ENCODE data around the gene GMPR2. TPM values are rescaled to one million over a fixed set of nuclear protein-coding genes. Genes with fewer than 3 reads are reported as not detected.
A peak's percentile ranks its signal among the peaks of the same experiment; 100 is the strongest.

Gene GMPR2
- total RNA-seq, 6 experiments from 2014 or later = 26.2 to 40.2 (median 34.2) TPM

DNA sequence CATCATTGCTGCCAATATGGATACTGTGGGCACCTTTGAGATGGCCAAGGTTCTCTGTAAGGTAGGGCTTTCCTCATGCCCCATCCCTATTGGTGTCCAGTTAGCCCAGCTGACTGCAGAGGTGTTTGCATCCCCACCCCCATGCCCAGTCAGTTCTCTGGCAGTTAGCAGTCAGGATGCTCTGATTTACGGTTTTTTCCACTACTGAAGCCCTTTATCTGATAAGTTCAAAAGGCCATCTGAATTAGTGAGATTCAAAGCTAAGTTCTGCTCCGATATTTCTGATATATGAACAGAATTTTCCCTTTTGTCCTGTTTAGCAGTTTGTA lies 773 bp downstream of the GMPR2 start:
- Histone ChIP-seq H3K36me3 (peaks cover under 1 to 30% (median 15%) of the 10 kb centered on the region in 4 donors), H3K27ac (peak overlapping the region in 1 of 3 donors; percentile 85), H3K4me1 (peaks cover 0 to 38% (median 8%) of the 10 kb centered on the region in 4 donors), H3K27me3 (no peaks in the 10 kb centered on the region), H3K9me3 (no peaks in the 10 kb centered on the region), H3K4me3 (peak overlapping the region; percentile 81 to 97 (median 95))
- ATAC-seq (no peak), DNase-seq (peak in 1 of 3 donors; percentile 44)
- 56% methylated on average over 2 of the region's 2 CpGs for WGBS (ENCODE audit: insufficient coverage, low coverage, low lambda C conversion rate, missing lambda C conversion rate)
- intact Hi-C loops (cut with DNase I) = no loop called here
- no peak for TF ChIP-seq POLR2A (IDR thresholded peaks at IDR 0.05)
- TF ChIP-seq, protein P1, sequence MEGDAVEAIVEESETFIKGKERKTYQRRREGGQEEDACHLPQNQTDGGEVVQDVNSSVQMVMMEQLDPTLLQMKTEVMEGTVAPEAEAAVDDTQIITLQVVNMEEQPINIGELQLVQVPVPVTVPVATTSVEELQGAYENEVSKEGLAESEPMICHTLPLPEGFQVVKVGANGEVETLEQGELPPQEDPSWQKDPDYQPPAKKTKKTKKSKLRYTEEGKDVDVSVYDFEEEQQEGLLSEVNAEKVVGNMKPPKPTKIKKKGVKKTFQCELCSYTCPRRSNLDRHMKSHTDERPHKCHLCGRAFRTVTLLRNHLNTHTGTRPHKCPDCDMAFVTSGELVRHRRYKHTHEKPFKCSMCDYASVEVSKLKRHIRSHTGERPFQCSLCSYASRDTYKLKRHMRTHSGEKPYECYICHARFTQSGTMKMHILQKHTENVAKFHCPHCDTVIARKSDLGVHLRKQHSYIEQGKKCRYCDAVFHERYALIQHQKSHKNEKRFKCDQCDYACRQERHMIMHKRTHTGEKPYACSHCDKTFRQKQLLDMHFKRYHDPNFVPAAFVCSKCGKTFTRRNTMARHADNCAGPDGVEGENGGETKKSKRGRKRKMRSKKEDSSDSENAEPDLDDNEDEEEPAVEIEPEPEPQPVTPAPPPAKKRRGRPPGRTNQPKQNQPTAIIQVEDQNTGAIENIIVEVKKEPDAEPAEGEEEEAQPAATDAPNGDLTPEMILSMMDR (IDR thresholded peaks at IDR 0.05) = no peak

DNA sequence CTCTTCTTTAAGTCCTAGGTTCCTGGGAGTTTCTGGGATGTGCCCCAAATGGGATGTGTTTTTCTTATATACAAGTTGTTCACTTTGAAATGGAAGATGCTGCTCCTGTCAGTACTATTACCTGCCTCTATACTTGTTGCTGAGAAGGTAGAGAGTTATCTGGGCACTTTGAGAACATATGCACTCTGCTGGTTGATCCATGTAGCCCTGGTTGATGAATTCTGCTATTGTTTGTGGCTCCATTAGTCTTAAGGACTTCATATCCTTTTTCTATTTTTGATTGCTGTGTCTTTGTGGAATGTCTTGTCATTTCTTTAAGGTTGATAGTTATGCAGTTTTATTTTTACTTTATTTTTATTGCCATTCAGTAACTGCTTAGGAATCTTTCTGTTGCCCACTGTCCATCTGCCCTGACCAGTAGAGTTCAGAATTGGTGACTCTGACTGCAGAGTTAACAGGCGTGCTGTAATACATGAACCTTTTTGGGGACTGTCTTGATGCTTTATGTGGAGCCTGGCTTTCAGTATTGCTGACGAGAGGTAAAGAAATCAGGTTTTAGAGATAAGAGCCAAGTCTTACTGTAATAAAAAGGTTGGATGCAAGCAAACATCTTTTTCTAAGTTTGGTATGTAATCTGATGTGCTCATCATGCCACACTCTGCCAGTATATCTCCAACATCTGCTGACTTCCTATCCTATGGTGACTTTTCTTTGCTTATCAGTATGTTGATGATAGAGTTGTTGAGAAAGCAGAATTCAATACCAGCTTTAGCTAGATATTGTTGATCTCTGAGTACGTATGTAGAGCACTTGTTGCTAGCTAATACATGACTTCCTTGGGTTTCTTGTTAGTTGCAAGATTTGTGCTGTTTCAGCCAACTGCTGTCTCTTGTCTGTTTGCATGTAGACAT lies 1.6 kb downstream of the GMPR2 start:
- Histone ChIP-seq H3K9me3 (no peaks in the 10 kb centered on the region), H3K27me3 (no peaks in the 10 kb centered on the region), H3K4me1 (peaks cover 0 to 29% (median 8%) of the 10 kb centered on the region in 4 donors), H3K4me3 (peak overlapping the region in 1 of 3 donors; percentile 81), H3K27ac (no peak overlapping the region), H3K36me3 (peaks cover 1 to 39% (median 15%) of the 10 kb centered on the region in 4 donors)
- ATAC-seq (no peak), DNase-seq (no peak)
- TF ChIP-seq, protein P1 (IDR thresholded peaks at IDR 0.05) = no peak
- TF ChIP-seq POLR2A (IDR thresholded peaks at IDR 0.05) = no peak
- WGBS (ENCODE audit: insufficient coverage, low coverage, low lambda C conversion rate, missing lambda C conversion rate) = 89% methylated on average over 3 of the region's 3 CpGs
- intact Hi-C loops (cut with DNase I) = no loop called here

DNA sequence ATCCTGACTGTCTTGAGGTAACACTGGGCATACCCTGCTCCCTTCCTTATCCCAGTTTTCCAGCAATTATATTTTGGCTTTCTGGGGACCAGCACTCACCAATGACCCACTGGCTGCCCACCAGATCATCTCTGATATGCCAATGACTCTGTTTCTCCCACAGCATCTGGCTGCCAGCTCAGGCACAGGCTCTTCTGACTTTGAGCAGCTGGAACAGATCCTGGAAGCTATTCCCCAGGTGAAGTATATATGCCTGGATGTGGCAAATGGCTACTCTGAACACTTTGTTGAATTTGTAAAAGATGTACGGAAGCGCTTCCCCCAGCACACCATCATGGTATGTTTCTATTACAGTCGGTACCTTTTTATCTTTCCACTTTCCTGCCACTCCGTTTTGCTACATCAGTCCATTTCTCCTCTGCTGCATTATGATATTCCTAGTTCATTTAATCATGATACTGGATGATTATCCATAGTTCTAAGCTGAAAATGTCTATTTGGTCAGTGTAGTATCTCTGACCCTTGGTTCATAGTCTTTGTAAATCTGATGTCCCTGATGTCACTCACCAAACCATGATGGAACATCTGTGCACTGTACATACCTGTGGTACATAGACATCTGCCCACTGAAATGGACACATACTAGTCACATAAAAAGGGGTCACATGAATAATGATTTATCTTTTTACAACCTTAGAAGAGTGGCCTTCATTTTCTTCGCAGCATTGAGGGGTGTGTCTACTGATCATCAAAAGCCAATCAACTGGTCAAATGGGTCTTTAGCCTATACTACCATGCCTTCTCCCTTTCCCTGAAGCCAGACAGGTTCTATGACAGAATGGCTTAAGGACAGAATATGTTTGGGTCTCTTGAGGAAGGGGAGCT lies 3.3 kb downstream of the GMPR2 start:
- TF ChIP-seq POLR2A (IDR thresholded peaks at IDR 0.05) = no peak
- Histone ChIP-seq H3K4me3 (no peak overlapping the region), H3K27ac (no peak overlapping the region), H3K36me3 (peaks cover 4 to 55% (median 23%) of the 10 kb centered on the region in 4 donors), H3K4me1 (peaks cover 0 to 26% (median 6%) of the 10 kb centered on the region in 4 donors), H3K27me3 (no peaks in the 10 kb centered on the region), H3K9me3 (no peaks in the 10 kb centered on the region)
- DNase-seq (peak in 1 of 3 donors; percentile 23), ATAC-seq (no peak)
- intact Hi-C loops (cut with DNase I) = no loop called here
- WGBS (ENCODE audit: insufficient coverage, low coverage, low lambda C conversion rate, missing lambda C conversion rate) = 96% methylated on average over 5 of the region's 5 CpGs

DNA sequence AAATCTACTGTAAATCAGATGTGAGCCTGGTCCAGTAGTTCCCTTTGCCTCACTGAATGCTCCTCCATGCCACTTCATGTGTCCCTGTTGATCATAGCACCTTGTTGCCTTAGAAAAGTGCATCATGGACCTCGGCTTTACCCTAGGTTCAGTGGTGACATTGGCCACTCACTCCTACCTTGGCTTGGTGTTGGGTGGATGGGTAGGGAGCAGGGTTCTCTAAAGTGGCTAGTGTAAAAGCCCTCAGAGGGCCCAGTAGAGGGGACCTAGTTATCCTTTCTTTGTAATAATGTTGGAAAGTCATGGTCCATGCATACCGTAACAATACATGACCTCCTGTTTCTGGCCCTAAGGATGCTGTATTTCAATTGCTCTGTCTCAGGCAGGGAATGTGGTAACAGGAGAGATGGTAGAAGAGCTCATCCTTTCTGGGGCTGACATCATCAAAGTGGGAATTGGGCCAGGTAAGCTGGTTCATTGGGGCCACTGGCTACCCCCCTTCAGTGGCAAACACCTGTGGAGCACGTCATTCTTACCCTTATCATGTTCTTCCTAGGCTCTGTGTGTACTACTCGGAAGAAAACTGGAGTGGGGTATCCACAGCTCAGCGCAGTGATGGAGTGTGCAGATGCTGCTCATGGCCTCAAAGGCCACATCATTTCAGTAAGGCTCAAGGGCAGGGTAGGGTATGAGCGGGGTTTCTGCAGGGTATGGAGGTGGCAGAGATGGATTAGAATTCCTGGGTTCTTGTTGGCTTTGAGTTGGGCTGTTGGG lies 4.1 kb downstream of the GMPR2 start:
- whole genome bisulfite sequencing (ENCODE audit: insufficient coverage, low coverage, low lambda C conversion rate, missing lambda C conversion rate) = 75% methylated on average over 2 of the region's 6 CpGs
- Histone ChIP-seq H3K9me3 (no peaks in the 10 kb centered on the region), H3K27me3 (no peaks in the 10 kb centered on the region), H3K4me3 (no peak overlapping the region), H3K4me1 (peaks cover 0 to 29% (median 5%) of the 10 kb centered on the region in 4 donors), H3K27ac (no peak overlapping the region), H3K36me3 (peaks cover 4 to 56% (median 23%) of the 10 kb centered on the region in 4 donors)
- ATAC-seq = no peak
- intact Hi-C loops (cut with DNase I) = no loop called here
- DNase-seq = peak in 1 of 3 donors; percentile 20
- TF ChIP-seq, protein P1 (IDR thresholded peaks at IDR 0.05) = no peak
- TF ChIP-seq POLR2A (IDR thresholded peaks at IDR 0.05) = no peak
